OCI-LY3 (cell line): Measurements from ENCODE around the gene ELF2.

Experiments used
- CTCF ChIP-seq: fragments of 200-600, 300-600 bp; sonication (generic); IDR thresholded peaks from 2 replicates; pipeline ENCODE4 v1.5.1; 2014; ENCODE audit warnings: antibody characterized with exemption, low read length, low read depth
- EZH2phosphoT487 ChIP-seq: fragments of 200-600 bp; shearing (Covaris generic); IDR thresholded peaks from 2 replicates; pipeline ENCODE4 v1.6.1; 2018; ENCODE audit warnings: antibody characterized with exemption, mixed run types, low read depth

GRCh38 chr4:139020384-139020783 lies 156.6 kb downstream of the ELF2 start:
- TF ChIP-seq CTCF = no peak
- no peak for TF ChIP-seq EZH2phosphoT487
